IMR-90 (cell line): ENCODE results near the gene ARFGEF3. TPM values are rescaled to one million over a fixed set of nuclear protein-coding genes. Genes with fewer than 3 reads are reported as not detected.

Experiments
- ATAC-seq: fragments of 200-7000 bp; cut with Tn5 transposase; 2 replicates; pipeline ENCODE4 v1.9.1; 2020; ENCODE audit warnings: low read depth, mild to moderate bottlenecking, moderate library complexity
- BruUV-seq: library from RNA; stranded (reverse); fragments of 400-500 nt; replicated peaks from 2 replicates; lab custom pipeline; 2021; lab: Mats Ljungman, UMichigan
- CTCF ChIA-PET: fragments of 300-600 bp; formaldehyde crosslinking; extraction: SDS; loops from one replicate; lab custom pipeline; 2021; ENCODE audit warnings: antibody characterized with exemption; lab: Yijun Ruan, JAX
- POLR2A ChIA-PET: fragments of 300-600 bp; sonication (Branson Sonifier 250); formaldehyde crosslinking; loops from one replicate; lab custom pipeline; 2022; ENCODE audit warnings: antibody characterized with exemption; ENCODE audit not compliant: unreplicated experiment; lab: Charles Lee
- DNase-seq: peaks from one replicate; pipeline ENCODE4 v3.0.0; 2013
- H2AFZ ChIP-seq: replicated peaks from 2 replicates; pipeline ENCODE3; 2013; ENCODE audit warnings: low read length, mild to moderate bottlenecking; ENCODE audit not compliant: poor library complexity
- H2AK5ac ChIP-seq: 2 replicates; pipeline ENCODE4 v1.6.1; 2013; ENCODE audit warnings: low read depth, low read length, inconsistent platforms
- H2AK9ac ChIP-seq: replicated peaks from 2 replicates; pipeline ENCODE3; 2013; ENCODE audit warnings: mild to moderate bottlenecking, low read depth, low read length, moderate library complexity; ENCODE audit not compliant: poor library complexity
- H2BK120ac ChIP-seq: 2 replicates; pipeline ENCODE4 v1.6.1; 2013; ENCODE audit warnings: low read depth, low read length, inconsistent platforms
- H2BK15ac ChIP-seq: 3 replicates; pipeline ENCODE4 v1.6.1; 2013; ENCODE audit warnings: low read depth, low read length, inconsistent platforms
- H2BK20ac ChIP-seq: 2 replicates; pipeline ENCODE4 v1.6.1; 2013; ENCODE audit warnings: low read depth, mild to moderate bottlenecking, inconsistent platforms, low read length, moderate library complexity
- H2BK5ac ChIP-seq: 2 replicates; pipeline ENCODE4 v1.6.1; 2013; ENCODE audit warnings: mild to moderate bottlenecking, low read depth, low read length, inconsistent platforms; ENCODE audit not compliant: poor library complexity, severe bottlenecking
- H3K14ac ChIP-seq: replicated peaks from 2 replicates; pipeline ENCODE4 v1.6.1; 2013; ENCODE audit warnings: low read depth, low read length, inconsistent platforms
- H3K18ac ChIP-seq: 2 replicates; pipeline ENCODE4 v1.6.1; 2013; ENCODE audit warnings: low read depth, low read length, control low read depth
- H3K23ac ChIP-seq: 2 replicates; pipeline ENCODE4 v1.6.1; 2013; ENCODE audit warnings: low read depth, low read length, inconsistent platforms
- H3K27ac ChIP-seq: 2 replicates; pipeline ENCODE4 v1.5.1; 2013; ENCODE audit warnings: mild to moderate bottlenecking, control low read depth, low read length; ENCODE audit not compliant: insufficient read depth
- H3K27me3 ChIP-seq: 2 replicates; pipeline ENCODE4 v1.6.1; 2013; ENCODE audit warnings: low read length; ENCODE audit not compliant: control insufficient read depth, insufficient read depth
- H3K36me3 ChIP-seq: 2 replicates; pipeline ENCODE4 v1.6.1; 2013; ENCODE audit warnings: low read length, mixed read lengths; ENCODE audit not compliant: control insufficient read depth, insufficient read depth
- H3K4ac ChIP-seq: 2 replicates; pipeline ENCODE4 v1.6.1; 2013; ENCODE audit warnings: low read depth, low read length, inconsistent platforms
- H3K4me1 ChIP-seq: 2 replicates; pipeline ENCODE4 v1.6.1; 2013; ENCODE audit warnings: low read length, mixed read lengths; ENCODE audit not compliant: control insufficient read depth, insufficient read depth
- H3K4me2 ChIP-seq: 2 replicates; pipeline ENCODE4 v1.6.1; 2013; ENCODE audit warnings: low read depth, mild to moderate bottlenecking, control low read depth, low read length, moderate library complexity
- H3K4me3 ChIP-seq: 2 replicates; pipeline ENCODE4 v1.5.1; 2013; ENCODE audit warnings: low read depth, mild to moderate bottlenecking, control low read depth, low read length, moderate library complexity; ENCODE audit not compliant: insufficient read depth
- H3K56ac ChIP-seq: 2 replicates; pipeline ENCODE4 v1.6.1; 2013; ENCODE audit warnings: low read length, inconsistent platforms; ENCODE audit not compliant: insufficient read depth; ENCODE audit errors: extremely low read depth
- H3K79me1 ChIP-seq, 2 experiments: 2 replicates each; pipeline ENCODE4 v1.6.1; 2013; ENCODE audit warnings: low read length in 2 of 2, inconsistent platforms in 1 of 2, low read depth in 1 of 2
- H3K9ac ChIP-seq: 2 replicates; pipeline ENCODE4 v1.6.1; 2013; ENCODE audit warnings: low read depth, low read length, control low read depth
- H3K9me1 ChIP-seq: 2 replicates; pipeline ENCODE4 v1.6.1; 2013; ENCODE audit warnings: low read length, inconsistent platforms; ENCODE audit not compliant: insufficient read depth
- H3K9me3 ChIP-seq: 2 replicates; pipeline ENCODE4 v1.6.1; 2013; ENCODE audit warnings: low read length; ENCODE audit not compliant: control insufficient read depth, insufficient read depth
- H4K20me1 ChIP-seq: 2 replicates; pipeline ENCODE4 v1.6.1; 2013; ENCODE audit warnings: low read length, inconsistent platforms; ENCODE audit not compliant: insufficient read depth
- H4K5ac ChIP-seq: 2 replicates; pipeline ENCODE4 v1.6.1; 2013; ENCODE audit warnings: mild to moderate bottlenecking, low read depth, low read length, control low read depth
- H4K8ac ChIP-seq, 2 experiments: 2 replicates each; pipeline ENCODE4 v1.6.1; 2013; ENCODE audit warnings: low read depth in 2 of 2, low read length in 2 of 2, control low read depth in 1 of 2, inconsistent platforms in 1 of 2
- H4K91ac ChIP-seq: 2 replicates; pipeline ENCODE4 v1.6.1; 2013; ENCODE audit warnings: low read depth, low read length, inconsistent platforms; ENCODE audit not compliant: insufficient read depth
- MAZ ChIP-seq: IDR thresholded peaks from 2 replicates; pipeline ENCODE4 v1.6.1; 2012; ENCODE audit warnings: low read depth, mild to moderate bottlenecking, low read length, improper control_type of control experiment, moderate library complexity, borderline replicate concordance
- RCOR1 ChIP-seq: IDR thresholded peaks from 2 replicates; pipeline ENCODE4 v1.6.1; 2012; ENCODE audit warnings: mild to moderate bottlenecking, low read length, improper control_type of control experiment; ENCODE audit not compliant: insufficient replicate concordance
- SMC3 ChIP-seq: fragments of 150-350 bp; IDR thresholded peaks from 2 replicates; pipeline ENCODE4 v1.6.1; 2016; ENCODE audit warnings: low read depth, mild to moderate bottlenecking, antibody characterized with exemption, low read length, moderate library complexity
- WGBS, 2 experiments: methylation state at CpG; one replicate each; pipeline versions ENCODE4 v1.1.5 to v1.1.7; 2013; ENCODE audit warnings: missing lambda C conversion rate in 2 of 2; ENCODE audit not compliant: insufficient read length in 1 of 2; ENCODE audit errors: extremely low coverage in 2 of 2; 5-methylcytosine and 5-hydroxymethylcytosine counted together
- dilution Hi-C: fragments of 300-500 bp; cut with HindIII; formaldehyde crosslinking; loops from one replicate; pipeline ENCODE4 v1.14.3; 2018; ENCODE audit warnings: low sequenced_read_pairs; ENCODE audit not compliant: unreplicated experiment
- in situ Hi-C: fragments of 300-500 bp; cut with MboI; formaldehyde crosslinking; loops from 3 replicates; pipeline ENCODE4 v1.14.3; 2019; ENCODE audit warnings: low sequenced_read_pairs, inconsistent platforms, mixed read lengths
- intact Hi-C: fragments of 100-400 bp; cut with micrococcal nuclease; formaldehyde crosslinking; loops from 2 replicates; pipeline ENCODE4 v1.10.0; 2022
- polyA plus RNA-seq, 3 experiments: library from polyadenylated mRNA; depleted of rRNA; stranded (reverse); fragments of >200 nt; gene quantifications; 2 replicates each; pipeline ENCODE4 v1.2.3, GENCODE V29; 2012; ENCODE audit warnings: low replicate concordance in 1 of 3
- total RNA-seq: library from RNA; depleted of rRNA; stranded (reverse); fragments of >200 nt; gene quantifications from 2 replicates; pipeline ENCODE4 v1.2.3, GENCODE V29; 2012
- TF ChIP-seq, protein P1 (sequence below): fragments of 150-350 bp; IDR thresholded peaks from 2 replicates; pipeline ENCODE4 v1.6.1; 2017; ENCODE audit warnings: mild to moderate bottlenecking, antibody characterized with exemption, low read length, low read depth

Gene ARFGEF3
- total and polyA plus RNA-seq, 2 of the 4 experiments (the other 2 are of a cell fraction), result under 0.01 to 0.02 TPM

DNA sequence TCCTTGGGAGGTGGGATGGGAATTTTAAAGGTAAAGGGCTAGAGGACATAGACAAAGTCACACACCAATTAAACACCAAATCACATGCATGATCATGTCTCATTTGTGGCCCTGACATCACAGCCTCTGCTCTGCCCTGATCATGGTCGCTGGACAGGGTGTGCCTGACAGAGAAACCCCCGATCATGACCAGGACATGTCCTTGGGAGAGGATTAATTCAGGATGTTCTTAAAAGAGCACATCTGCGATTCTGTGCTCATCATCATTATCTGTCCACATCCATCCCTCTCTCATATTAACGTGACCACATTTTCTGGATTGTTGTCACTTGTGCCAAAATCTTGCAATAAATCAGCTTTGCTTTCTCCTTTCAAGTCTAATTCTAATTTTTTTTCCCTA lies 64.2 kb downstream of the ARFGEF3 start:
- no peak for DNase-seq
- H2BK5ac ChIP-seq, result no peak overlapping the region
- H2BK120ac ChIP-seq, result no peak overlapping the region
- H2AK9ac ChIP-seq, result no peak overlapping the region
- no peak overlapping the region for H3K4me3 ChIP-seq
- no peak for ATAC-seq
- BruUV-seq, result no TSS peak
- H3K9me1 ChIP-seq, result 0 out of 2 replicates have a peak, but pooled peaks cover 2% of the 10 kb centered on the region
- H3K9me3 ChIP-seq, result no peaks in the 10 kb centered on the region
- CTCF ChIA-PET, result no interaction called here
- no peaks in the 10 kb centered on the region for H3K79me1 ChIP-seq
- H3K18ac ChIP-seq, result no peak overlapping the region
- H4K20me1 ChIP-seq, result no peaks in the 10 kb centered on the region
- no peak overlapping the region for H3K14ac ChIP-seq
- no peak overlapping the region for H4K5ac ChIP-seq
- no peak overlapping the region for H3K23ac ChIP-seq
- no peaks in the 10 kb centered on the region for H3K4me1 ChIP-seq
- H3K9ac ChIP-seq, result no peak overlapping the region
- no peak overlapping the region for H3K4ac ChIP-seq
- H4K91ac ChIP-seq, result no peak overlapping the region
- H2BK15ac ChIP-seq, result no peak overlapping the region
- no peak for TF ChIP-seq RCOR1
- TF ChIP-seq, protein P1, sequence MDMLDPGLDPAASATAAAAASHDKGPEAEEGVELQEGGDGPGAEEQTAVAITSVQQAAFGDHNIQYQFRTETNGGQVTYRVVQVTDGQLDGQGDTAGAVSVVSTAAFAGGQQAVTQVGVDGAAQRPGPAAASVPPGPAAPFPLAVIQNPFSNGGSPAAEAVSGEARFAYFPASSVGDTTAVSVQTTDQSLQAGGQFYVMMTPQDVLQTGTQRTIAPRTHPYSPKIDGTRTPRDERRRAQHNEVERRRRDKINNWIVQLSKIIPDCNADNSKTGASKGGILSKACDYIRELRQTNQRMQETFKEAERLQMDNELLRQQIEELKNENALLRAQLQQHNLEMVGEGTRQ, result no peak
- TF ChIP-seq SMC3, result no peak
- TF ChIP-seq MAZ, result no peak
- no peak overlapping the region for H2BK20ac ChIP-seq
- H4K8ac ChIP-seq, result no peak overlapping the region
- H3K36me3 ChIP-seq, result no peaks in the 10 kb centered on the region
- POLR2A ChIA-PET, result no interaction called here
- peaks cover 18% of the 10 kb centered on the region for H3K27me3 ChIP-seq
- no peak overlapping the region for H3K27ac ChIP-seq
- in situ Hi-C loops, result no loop called here
- intact Hi-C loops, result no loop called here
- H3K4me2 ChIP-seq, result no peak overlapping the region
- dilution Hi-C loops, result no loop called here
- no peak overlapping the region for H3K56ac ChIP-seq
- WGBS, 2 experiments, result no CpG with 5 or more reads among the region's 4 CpGs
- H2AK5ac ChIP-seq, result no peak overlapping the region
- no peak overlapping the region for H2AFZ ChIP-seq
